Neural cell (in vitro differentiated cells): ENCODE results near the gene CFAP43. TPM values are rescaled to one million over a fixed set of nuclear protein-coding genes. Genes with fewer than 3 reads are reported as not detected.

Experiments
- H2AFZ ChIP-seq: fragments of 200-600, 300-800 bp; sonication (generic), shearing (Covaris generic); 2 replicates; pipeline ENCODE4 v1.6.0; 2014; ENCODE audit warnings: low read depth, mild to moderate bottlenecking, antibody characterized with exemption, low read length, moderate library complexity
- H3F3A ChIP-seq: fragments of 200-600 bp; shearing (Covaris generic); 2 replicates; pipeline ENCODE4 v1.6.1; 2016; ENCODE audit warnings: mild to moderate bottlenecking, moderate library complexity, mixed read lengths, antibody characterized with exemption, low read length; ENCODE audit not compliant: insufficient read depth, poor library complexity, severe bottlenecking
- H3K27ac ChIP-seq: fragments of 200-600, 300-800 bp; sonication (generic), shearing (Covaris generic); 2 replicates; pipeline ENCODE4 v1.5.1; 2014; ENCODE audit warnings: mild to moderate bottlenecking, low read length, moderate library complexity
- H3K27me3 ChIP-seq: fragments of 300-800, 200-600 bp; sonication (generic), shearing (Covaris generic); 2 replicates; pipeline ENCODE4 v1.6.0; 2014; ENCODE audit warnings: mild to moderate bottlenecking, low read depth, low read length, moderate library complexity; ENCODE audit not compliant: insufficient read depth
- H3K36me3 ChIP-seq: fragments of 300-800, 200-600 bp; sonication (generic), shearing (Covaris generic); 2 replicates; pipeline ENCODE4 v1.5.1; 2014; ENCODE audit warnings: mild to moderate bottlenecking, antibody characterized with exemption, low read length, moderate library complexity; ENCODE audit not compliant: insufficient read depth
- H3K4me2 ChIP-seq: fragments of 300-800, 200-600 bp; sonication (generic), shearing (Covaris generic); 2 replicates; pipeline ENCODE4 v1.6.0; 2014; ENCODE audit warnings: mild to moderate bottlenecking, low read length
- H3K4me3 ChIP-seq: fragments of 300-800, 200-600 bp; sonication (generic), shearing (Covaris generic); 2 replicates; pipeline ENCODE4 v1.5.1; 2014; ENCODE audit warnings: mild to moderate bottlenecking, low read length, moderate library complexity
- H3K79me2 ChIP-seq: fragments of 200-600 bp; shearing (Covaris generic); replicated peaks from 2 replicates; pipeline ENCODE4 v1.6.0; 2014; ENCODE audit warnings: mild to moderate bottlenecking, low read length, moderate library complexity; ENCODE audit not compliant: insufficient read depth
- H3K9ac ChIP-seq: fragments of 300-800, 200-600 bp; sonication (generic), shearing (Covaris generic); 2 replicates; pipeline ENCODE4 v1.6.1; 2016; ENCODE audit warnings: mild to moderate bottlenecking, low read length, mixed read lengths
- H3K9me2 ChIP-seq: fragments of 200-600 bp; shearing (Covaris generic); 2 replicates; pipeline ENCODE4 v1.6.1; 2016; ENCODE audit warnings: mild to moderate bottlenecking, low read length, mixed read lengths; ENCODE audit not compliant: insufficient read depth
- H3K9me3 ChIP-seq: fragments of 200-600, 300-800 bp; sonication (generic), shearing (Covaris generic); 2 replicates; pipeline ENCODE4 v1.6.1; 2016; ENCODE audit warnings: mild to moderate bottlenecking, mixed run types, low read length, moderate library complexity, mixed read lengths
- H4K20me1 ChIP-seq: fragments of 200-600 bp; shearing (Covaris generic); 2 replicates; pipeline ENCODE4 v1.6.1; 2016; ENCODE audit warnings: mild to moderate bottlenecking, mixed run types; ENCODE audit not compliant: insufficient read depth
- EP300 ChIP-seq: fragments of 450-650 bp; conservative IDR thresholded peaks from 2 replicates; pipeline ENCODE4 v1.6.1; 2014; ENCODE audit warnings: antibody characterized with exemption, mild to moderate bottlenecking, moderate library complexity; ENCODE audit not compliant: poor library complexity, severe bottlenecking
- EZH2 ChIP-seq: fragments of 200-600, 300-800 bp; shearing (Covaris generic), sonication (generic); IDR thresholded peaks from 2 replicates; pipeline ENCODE4 v1.6.1; 2014; ENCODE audit warnings: antibody characterized with exemption, low read length, borderline replicate concordance, mild to moderate bottlenecking; ENCODE audit not compliant: insufficient read depth, poor library complexity, severe bottlenecking
- MXI1 ChIP-seq: fragments of 450-650 bp; conservative IDR thresholded peaks from 2 replicates; pipeline ENCODE4 v1.6.1; 2014; ENCODE audit warnings: antibody characterized with exemption, mild to moderate bottlenecking; ENCODE audit not compliant: poor library complexity, severe bottlenecking
- POLR2AphosphoS5 ChIP-seq: IDR thresholded peaks from 2 replicates; pipeline ENCODE4 v1.6.1; 2012
- RAD21 ChIP-seq: fragments of 450-650 bp; conservative IDR thresholded peaks from 2 replicates; pipeline ENCODE4 v1.6.1; 2014; ENCODE audit warnings: antibody characterized with exemption, mild to moderate bottlenecking, moderate library complexity
- SMC3 ChIP-seq: fragments of 450-650 bp; conservative IDR thresholded peaks from 2 replicates; pipeline ENCODE4 v1.6.1; 2014; ENCODE audit warnings: antibody characterized with exemption, mild to moderate bottlenecking, moderate library complexity; ENCODE audit not compliant: poor library complexity
- TAF1 ChIP-seq: IDR thresholded peaks from 2 replicates; pipeline ENCODE4 v1.6.1; 2012; ENCODE audit warnings: low read depth
- polyA plus RNA-seq: library from polyadenylated mRNA; depleted of rRNA; stranded (reverse); fragments of >200 nt; gene quantifications from 2 replicates; pipeline ENCODE4 v1.2.3, GENCODE V29; 2014
- TF ChIP-seq, protein P1 (sequence below): fragments of 450-650 bp; IDR thresholded peaks from 2 replicates; pipeline ENCODE4 v1.5.1; 2014; ENCODE audit warnings: antibody characterized with exemption, mild to moderate bottlenecking, moderate library complexity; ENCODE audit not compliant: poor library complexity, severe bottlenecking
- TF ChIP-seq, protein P2 (sequence below): IDR thresholded peaks from 2 replicates; pipeline ENCODE4 v1.6.1; 2012; ENCODE audit warnings: borderline replicate concordance

Gene CFAP43
- polyA plus RNA-seq, 1 donor from 2014 or later, result 5.0 TPM

DNA sequence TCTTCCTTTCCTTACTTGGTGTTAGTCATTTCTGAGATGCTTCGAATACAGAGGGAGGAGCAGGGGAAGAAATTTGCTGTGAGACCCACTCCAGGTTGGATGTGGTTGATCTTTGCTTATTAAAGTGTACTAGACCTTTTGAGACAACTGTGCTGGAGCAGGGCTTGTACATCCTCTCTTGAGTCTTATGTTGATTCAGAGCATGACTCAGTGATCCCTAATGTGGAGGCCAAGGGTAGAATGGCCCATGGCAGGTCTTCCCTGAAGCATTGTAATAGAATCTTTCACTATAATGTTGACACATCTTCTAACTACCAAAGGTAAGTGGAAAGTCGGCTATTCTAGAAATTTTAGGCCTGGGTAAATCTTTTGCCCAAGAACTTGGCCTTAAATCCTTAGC, 127.2 kb downstream of the CFAP43 start:
- Histone ChIP-seq H3K36me3 (no peaks in the 10 kb centered on the region), H3K9me2 (no peaks in the 10 kb centered on the region), H2AFZ (no peak overlapping the region), H3K79me2 (no peaks in the 10 kb centered on the region), H3K27ac (no peak overlapping the region), H3K27me3 (no peaks in the 10 kb centered on the region), H3K9ac (no peak overlapping the region), H4K20me1 (no peaks in the 10 kb centered on the region), H3K4me2 (no peak overlapping the region), H3F3A (no peaks in the 10 kb centered on the region), H3K9me3 (peaks cover 4% of the 10 kb centered on the region), H3K4me3 (no peak overlapping the region)
- TF ChIP-seq, protein P1, sequence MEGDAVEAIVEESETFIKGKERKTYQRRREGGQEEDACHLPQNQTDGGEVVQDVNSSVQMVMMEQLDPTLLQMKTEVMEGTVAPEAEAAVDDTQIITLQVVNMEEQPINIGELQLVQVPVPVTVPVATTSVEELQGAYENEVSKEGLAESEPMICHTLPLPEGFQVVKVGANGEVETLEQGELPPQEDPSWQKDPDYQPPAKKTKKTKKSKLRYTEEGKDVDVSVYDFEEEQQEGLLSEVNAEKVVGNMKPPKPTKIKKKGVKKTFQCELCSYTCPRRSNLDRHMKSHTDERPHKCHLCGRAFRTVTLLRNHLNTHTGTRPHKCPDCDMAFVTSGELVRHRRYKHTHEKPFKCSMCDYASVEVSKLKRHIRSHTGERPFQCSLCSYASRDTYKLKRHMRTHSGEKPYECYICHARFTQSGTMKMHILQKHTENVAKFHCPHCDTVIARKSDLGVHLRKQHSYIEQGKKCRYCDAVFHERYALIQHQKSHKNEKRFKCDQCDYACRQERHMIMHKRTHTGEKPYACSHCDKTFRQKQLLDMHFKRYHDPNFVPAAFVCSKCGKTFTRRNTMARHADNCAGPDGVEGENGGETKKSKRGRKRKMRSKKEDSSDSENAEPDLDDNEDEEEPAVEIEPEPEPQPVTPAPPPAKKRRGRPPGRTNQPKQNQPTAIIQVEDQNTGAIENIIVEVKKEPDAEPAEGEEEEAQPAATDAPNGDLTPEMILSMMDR, result no peak
- TF ChIP-seq RAD21 (no peak), TAF1 (no peak)

DNA sequence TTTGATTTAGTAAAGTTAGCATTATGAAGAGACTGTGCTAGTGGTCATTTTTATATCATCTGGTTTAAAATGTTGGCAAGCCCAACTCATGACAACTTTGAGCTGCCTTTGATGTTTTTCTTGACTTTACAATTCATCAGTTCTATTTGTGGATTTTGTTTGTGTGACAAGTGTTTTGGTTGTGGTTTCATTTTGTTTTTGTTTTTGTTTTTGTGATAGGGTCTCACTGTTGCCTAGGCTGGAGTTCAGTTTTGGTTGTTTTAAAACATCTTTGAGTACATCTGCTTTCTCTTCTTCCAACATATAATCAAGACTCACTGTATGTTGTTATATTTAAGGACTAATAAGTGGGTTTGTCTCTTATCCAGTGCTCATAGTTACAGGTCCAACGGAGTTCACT, 127.7 kb downstream of the CFAP43 start:
- Histone ChIP-seq H3F3A (no peaks in the 10 kb centered on the region), H3K9me3 (peaks cover 4% of the 10 kb centered on the region), H3K27me3 (no peaks in the 10 kb centered on the region), H4K20me1 (no peaks in the 10 kb centered on the region), H3K79me2 (no peaks in the 10 kb centered on the region), H3K9me2 (no peaks in the 10 kb centered on the region), H2AFZ (no peak overlapping the region), H3K27ac (no peak overlapping the region), H3K9ac (no peak overlapping the region), H3K4me3 (no peak overlapping the region), H3K4me2 (no peak overlapping the region), H3K36me3 (no peaks in the 10 kb centered on the region)
- TF ChIP-seq, protein P2, sequence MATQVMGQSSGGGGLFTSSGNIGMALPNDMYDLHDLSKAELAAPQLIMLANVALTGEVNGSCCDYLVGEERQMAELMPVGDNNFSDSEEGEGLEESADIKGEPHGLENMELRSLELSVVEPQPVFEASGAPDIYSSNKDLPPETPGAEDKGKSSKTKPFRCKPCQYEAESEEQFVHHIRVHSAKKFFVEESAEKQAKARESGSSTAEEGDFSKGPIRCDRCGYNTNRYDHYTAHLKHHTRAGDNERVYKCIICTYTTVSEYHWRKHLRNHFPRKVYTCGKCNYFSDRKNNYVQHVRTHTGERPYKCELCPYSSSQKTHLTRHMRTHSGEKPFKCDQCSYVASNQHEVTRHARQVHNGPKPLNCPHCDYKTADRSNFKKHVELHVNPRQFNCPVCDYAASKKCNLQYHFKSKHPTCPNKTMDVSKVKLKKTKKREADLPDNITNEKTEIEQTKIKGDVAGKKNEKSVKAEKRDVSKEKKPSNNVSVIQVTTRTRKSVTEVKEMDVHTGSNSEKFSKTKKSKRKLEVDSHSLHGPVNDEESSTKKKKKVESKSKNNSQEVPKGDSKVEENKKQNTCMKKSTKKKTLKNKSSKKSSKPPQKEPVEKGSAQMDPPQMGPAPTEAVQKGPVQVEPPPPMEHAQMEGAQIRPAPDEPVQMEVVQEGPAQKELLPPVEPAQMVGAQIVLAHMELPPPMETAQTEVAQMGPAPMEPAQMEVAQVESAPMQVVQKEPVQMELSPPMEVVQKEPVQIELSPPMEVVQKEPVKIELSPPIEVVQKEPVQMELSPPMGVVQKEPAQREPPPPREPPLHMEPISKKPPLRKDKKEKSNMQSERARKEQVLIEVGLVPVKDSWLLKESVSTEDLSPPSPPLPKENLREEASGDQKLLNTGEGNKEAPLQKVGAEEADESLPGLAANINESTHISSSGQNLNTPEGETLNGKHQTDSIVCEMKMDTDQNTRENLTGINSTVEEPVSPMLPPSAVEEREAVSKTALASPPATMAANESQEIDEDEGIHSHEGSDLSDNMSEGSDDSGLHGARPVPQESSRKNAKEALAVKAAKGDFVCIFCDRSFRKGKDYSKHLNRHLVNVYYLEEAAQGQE, result no peak
- no peak for TF ChIP-seq EZH2
- no peak for TF ChIP-seq MXI1
- no peak for TF ChIP-seq SMC3
- no peak for TF ChIP-seq POLR2AphosphoS5
- TF ChIP-seq TAF1, result no peak
- TF ChIP-seq, protein P1, result no peak
- no peak for TF ChIP-seq RAD21
- no peak for TF ChIP-seq EP300
